ENCODE results near the gene CD14. TPM values are rescaled to one million over a fixed set of nuclear protein-coding genes. Genes with fewer than 3 reads are reported as not detected.
"Not testable (repeated sequence)": the region's sequence is repeated elsewhere in the genome, so short reads cannot be mapped to it uniquely, and the experiment has no call there.

The CD14 gene
- polyA plus RNA-seq, 2 of the 4 experiments (the other 2 are of a cell fraction): 2.9 to 3.3 TPM

DNA sequence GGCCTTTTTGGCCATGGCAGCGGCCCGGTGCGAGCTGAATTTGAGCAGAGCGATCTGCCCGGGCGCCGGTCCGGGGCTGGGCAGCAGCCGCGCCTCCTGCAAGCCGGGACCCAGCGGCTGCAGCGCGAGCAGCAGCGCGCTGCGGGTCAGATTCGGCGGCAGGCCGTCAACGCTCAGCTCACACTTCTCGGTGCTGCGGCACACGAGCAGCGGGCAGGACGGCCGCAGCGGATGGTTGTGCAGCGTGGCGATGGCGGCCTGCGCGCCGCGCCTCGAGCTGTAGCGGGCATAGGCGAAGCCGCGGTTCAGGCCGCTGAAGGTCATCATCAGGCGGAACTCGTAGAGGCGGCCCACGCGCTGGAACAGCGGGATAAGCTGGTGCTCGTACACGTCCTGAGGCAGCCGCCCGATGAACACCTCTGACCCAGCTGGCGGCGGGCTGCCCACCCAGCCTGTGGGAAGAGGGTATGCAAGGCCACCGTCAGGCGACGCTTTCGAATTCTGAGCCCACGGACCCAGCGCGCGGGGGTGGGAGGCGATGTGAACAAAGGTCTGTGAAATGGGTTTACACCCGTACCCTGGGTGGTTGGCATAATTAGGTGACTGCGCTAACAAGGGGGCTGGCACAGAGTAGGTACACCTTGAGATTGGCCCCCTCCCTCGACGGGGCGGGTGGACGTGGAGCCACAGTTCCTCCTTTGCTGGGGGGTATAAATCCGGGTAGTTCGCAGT is 39.6 kb upstream of the CD14 start:
- Histone ChIP-seq H3K9me3 (no peaks in the 10 kb centered on the region), H3K4me1 (no peaks in the 10 kb centered on the region), H3K27ac (no peak overlapping the region), H3K4me2 (no peak overlapping the region), H3K4me3 (no peak overlapping the region)
- DNase-seq (ENCODE audit: low read depth in 1 of 2, low spot score in 1 of 2) (no peak), FAIRE-seq (no peak), ATAC-seq (0 out of 6 replicates have a peak, but pooled peaks of 1 of the 2 experiments have one; percentile 33)
- ChIA-PET POLR2A (interaction anchor here (1.7 kb wide), 1 partner anchor 25 kb away, joined by 5 read pairs; the partner anchor contains the start of genes IK and NDUFA2), CTCF (interaction anchor here (0.7 to 0.9 kb wide), 2 partner anchors 15 to 18 kb away, joined by 3 read pairs; partner anchors contain the start of genes HARS1 and HARS2)
- no peak for TF ChIP-seq FOSB (CRISPR knock-in tag; IDR thresholded peaks at IDR 0.05)
- no peak for TF ChIP-seq NFE2L2 (conservative IDR thresholded peaks at IDR 0.05; ENCODE audit: low read length)
- TF ChIP-seq SREBF2 (IDR thresholded peaks at IDR 0.05): no peak
- TF ChIP-seq, protein P1, sequence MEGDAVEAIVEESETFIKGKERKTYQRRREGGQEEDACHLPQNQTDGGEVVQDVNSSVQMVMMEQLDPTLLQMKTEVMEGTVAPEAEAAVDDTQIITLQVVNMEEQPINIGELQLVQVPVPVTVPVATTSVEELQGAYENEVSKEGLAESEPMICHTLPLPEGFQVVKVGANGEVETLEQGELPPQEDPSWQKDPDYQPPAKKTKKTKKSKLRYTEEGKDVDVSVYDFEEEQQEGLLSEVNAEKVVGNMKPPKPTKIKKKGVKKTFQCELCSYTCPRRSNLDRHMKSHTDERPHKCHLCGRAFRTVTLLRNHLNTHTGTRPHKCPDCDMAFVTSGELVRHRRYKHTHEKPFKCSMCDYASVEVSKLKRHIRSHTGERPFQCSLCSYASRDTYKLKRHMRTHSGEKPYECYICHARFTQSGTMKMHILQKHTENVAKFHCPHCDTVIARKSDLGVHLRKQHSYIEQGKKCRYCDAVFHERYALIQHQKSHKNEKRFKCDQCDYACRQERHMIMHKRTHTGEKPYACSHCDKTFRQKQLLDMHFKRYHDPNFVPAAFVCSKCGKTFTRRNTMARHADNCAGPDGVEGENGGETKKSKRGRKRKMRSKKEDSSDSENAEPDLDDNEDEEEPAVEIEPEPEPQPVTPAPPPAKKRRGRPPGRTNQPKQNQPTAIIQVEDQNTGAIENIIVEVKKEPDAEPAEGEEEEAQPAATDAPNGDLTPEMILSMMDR (IDR thresholded peaks at IDR 0.05): no peak
- TF ChIP-seq ZFP36 (IDR thresholded peaks at IDR 0.05; ENCODE audit: borderline replicate concordance, partially characterized antibody): no peak
- peak in 1 of 2 experiments; percentile 28; a peak in 1 of 5 replicates for TF ChIP-seq JUN (IDR thresholded peaks at IDR 0.05)
- no peak for TF ChIP-seq NR3C1 (IDR thresholded peaks at IDR 0.05)
- TF ChIP-seq, protein P2, sequence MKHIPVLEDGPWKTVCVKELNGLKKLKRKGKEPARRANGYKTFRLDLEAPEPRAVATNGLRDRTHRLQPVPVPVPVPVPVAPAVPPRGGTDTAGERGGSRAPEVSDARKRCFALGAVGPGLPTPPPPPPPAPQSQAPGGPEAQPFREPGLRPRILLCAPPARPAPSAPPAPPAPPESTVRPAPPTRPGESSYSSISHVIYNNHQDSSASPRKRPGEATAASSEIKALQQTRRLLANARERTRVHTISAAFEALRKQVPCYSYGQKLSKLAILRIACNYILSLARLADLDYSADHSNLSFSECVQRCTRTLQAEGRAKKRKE (CRISPR knock-in tag; IDR thresholded peaks at IDR 0.05; ENCODE audit: low read depth): no peak
- WGBS (ENCODE audit: missing lambda C conversion rate): 95% methylated on average over 50 of the region's 70 CpGs

DNA sequence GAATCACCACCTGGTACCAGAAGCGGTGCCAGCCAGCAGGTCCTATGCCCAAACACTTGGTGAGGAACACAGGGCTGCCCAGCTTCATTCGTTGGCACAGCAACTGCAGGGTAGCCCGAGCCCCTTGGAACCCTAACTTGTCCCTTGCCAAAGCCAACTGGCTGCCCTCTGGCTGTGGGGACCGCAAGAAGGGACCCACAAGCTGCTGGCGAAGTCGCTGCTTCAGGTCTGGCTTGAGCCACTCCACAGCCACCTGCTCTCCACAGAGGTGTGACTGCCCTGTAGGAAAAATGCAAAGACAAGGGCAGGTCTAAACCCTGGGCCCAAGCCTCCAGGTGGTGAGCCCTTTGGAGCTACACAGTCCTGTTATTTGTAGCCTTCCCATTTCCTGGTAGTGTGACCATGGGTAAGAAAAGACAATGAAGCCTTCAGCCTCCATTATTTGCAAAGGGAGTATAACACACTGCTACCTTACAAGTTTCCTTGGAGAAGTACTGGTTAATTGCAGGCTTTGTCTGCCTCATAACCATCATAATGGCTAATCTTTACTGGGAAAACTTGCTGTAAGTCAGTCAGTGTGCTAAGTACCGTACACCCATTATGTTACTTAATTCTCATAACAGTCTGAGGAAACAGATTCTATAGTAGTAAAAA is 38.6 kb upstream of the CD14 start:
- TF ChIP-seq, protein P3, sequence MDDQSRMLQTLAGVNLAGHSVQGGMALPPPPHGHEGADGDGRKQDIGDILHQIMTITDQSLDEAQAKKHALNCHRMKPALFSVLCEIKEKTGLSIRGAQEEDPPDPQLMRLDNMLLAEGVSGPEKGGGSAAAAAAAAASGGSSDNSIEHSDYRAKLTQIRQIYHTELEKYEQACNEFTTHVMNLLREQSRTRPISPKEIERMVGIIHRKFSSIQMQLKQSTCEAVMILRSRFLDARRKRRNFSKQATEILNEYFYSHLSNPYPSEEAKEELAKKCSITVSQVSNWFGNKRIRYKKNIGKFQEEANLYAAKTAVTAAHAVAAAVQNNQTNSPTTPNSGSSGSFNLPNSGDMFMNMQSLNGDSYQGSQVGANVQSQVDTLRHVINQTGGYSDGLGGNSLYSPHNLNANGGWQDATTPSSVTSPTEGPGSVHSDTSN (IDR thresholded peaks at IDR 0.05): no peak
- TF ChIP-seq, protein P4, sequence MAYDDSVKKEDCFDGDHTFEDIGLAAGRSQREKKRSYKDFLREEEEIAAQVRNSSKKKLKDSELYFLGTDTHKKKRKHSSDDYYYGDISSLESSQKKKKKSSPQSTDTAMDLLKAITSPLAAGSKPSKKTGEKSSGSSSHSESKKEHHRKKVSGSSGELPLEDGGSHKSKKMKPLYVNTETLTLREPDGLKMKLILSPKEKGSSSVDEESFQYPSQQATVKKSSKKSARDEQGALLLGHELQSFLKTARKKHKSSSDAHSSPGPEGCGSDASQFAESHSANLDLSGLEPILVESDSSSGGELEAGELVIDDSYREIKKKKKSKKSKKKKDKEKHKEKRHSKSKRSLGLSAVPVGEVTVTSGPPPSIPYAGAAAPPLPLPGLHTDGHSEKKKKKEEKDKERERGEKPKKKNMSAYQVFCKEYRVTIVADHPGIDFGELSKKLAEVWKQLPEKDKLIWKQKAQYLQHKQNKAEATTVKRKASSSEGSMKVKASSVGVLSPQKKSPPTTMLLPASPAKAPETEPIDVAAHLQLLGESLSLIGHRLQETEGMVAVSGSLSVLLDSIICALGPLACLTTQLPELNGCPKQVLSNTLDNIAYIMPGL (CRISPR knock-in tag; IDR thresholded peaks at IDR 0.05; ENCODE audit: borderline replicate concordance): no peak
- TF ChIP-seq KDM1A (IDR thresholded peaks at IDR 0.05; ENCODE audit: low read depth) (no peak), HOXB13 (CRISPR knock-in tag; IDR thresholded peaks at IDR 0.05; ENCODE audit: low read depth) (no peak), JUNB (IDR thresholded peaks at IDR 0.05) (no peak), SREBF2 (IDR thresholded peaks at IDR 0.05) (no peak), TP53 (CRISPR knock-in tag; IDR thresholded peaks at IDR 0.05) (no peak), RNF2 (IDR thresholded peaks at IDR 0.05; ENCODE audit: borderline replicate concordance, low read depth) (no peak)
- 97% methylated on average over 3 of the region's 7 CpGs for WGBS (ENCODE audit: missing lambda C conversion rate)
- Histone ChIP-seq H3K27ac (no peak overlapping the region), H3K4me1 (peaks cover 5% of the 10 kb centered on the region; the same call in 1 of the 3 replicates), H3K4me3 (no peak overlapping the region), H3K9me3 (no peaks in the 10 kb centered on the region), H3K4me2 (no peak overlapping the region)
- ATAC-seq (peak; percentile 15 to 67; a peak in 5 of 6 replicates), DNase-seq (ENCODE audit: low read depth in 1 of 2, low spot score in 1 of 2) (no peak), FAIRE-seq (no peak)
- ChIA-PET POLR2A (interaction anchor here (1.7 kb wide), 1 partner anchor 24 kb away, joined by 5 read pairs; the partner anchor contains the start of genes IK and NDUFA2), CTCF (no interaction called here)

DNA sequence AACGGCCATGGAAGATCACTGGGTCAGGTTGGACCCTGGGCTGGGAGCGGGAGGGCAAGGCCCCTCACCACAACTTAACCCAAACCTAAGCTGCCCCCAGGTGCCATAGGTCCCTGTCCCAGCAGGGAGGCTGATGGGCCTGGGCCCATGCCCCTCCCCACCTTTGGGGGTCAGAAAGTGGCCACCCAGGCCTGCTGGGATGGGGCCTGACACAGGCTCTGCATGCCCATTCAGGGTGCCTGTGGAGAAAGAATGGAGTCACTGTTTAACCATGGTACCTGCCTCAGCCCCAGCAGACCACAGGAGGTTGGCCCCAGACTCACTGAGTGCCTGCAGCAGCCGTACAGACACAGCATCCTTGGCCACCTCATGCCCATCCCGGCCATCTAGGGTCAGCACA is 38.1 kb upstream of the CD14 start:
- H3K9me3 ChIP-seq; H3K4me2 ChIP-seq; FAIRE-seq; CTCF ChIA-PET; DNase-seq (ENCODE audit: low read depth in 1 of 2, low spot score in 1 of 2); H3K27ac ChIP-seq; H3K4me3 ChIP-seq: not testable (repeated sequence)
- peaks cover 10% of the 10 kb centered on the region; the same call in 1 of the 3 replicates for H3K4me1 ChIP-seq
- POLR2A ChIA-PET: interaction anchor here (1.7 kb wide), 1 partner anchor 23 kb away, joined by 5 read pairs; the partner anchor contains the start of genes IK and NDUFA2
- 91% methylated on average over 2 of the region's 4 CpGs for WGBS (ENCODE audit: missing lambda C conversion rate)
- ATAC-seq: peak in 1 of 2 experiments; percentile 2; a peak in 2 of 6 replicates
